ENCODE measurements around the gene DAZAP1. TPM values are rescaled to one million over a fixed set of nuclear protein-coding genes. Genes with fewer than 3 reads are reported as not detected.

The DAZAP1 gene
- total RNA-seq, 1 experiment from 2014 or later, result 246 TPM

DNA sequence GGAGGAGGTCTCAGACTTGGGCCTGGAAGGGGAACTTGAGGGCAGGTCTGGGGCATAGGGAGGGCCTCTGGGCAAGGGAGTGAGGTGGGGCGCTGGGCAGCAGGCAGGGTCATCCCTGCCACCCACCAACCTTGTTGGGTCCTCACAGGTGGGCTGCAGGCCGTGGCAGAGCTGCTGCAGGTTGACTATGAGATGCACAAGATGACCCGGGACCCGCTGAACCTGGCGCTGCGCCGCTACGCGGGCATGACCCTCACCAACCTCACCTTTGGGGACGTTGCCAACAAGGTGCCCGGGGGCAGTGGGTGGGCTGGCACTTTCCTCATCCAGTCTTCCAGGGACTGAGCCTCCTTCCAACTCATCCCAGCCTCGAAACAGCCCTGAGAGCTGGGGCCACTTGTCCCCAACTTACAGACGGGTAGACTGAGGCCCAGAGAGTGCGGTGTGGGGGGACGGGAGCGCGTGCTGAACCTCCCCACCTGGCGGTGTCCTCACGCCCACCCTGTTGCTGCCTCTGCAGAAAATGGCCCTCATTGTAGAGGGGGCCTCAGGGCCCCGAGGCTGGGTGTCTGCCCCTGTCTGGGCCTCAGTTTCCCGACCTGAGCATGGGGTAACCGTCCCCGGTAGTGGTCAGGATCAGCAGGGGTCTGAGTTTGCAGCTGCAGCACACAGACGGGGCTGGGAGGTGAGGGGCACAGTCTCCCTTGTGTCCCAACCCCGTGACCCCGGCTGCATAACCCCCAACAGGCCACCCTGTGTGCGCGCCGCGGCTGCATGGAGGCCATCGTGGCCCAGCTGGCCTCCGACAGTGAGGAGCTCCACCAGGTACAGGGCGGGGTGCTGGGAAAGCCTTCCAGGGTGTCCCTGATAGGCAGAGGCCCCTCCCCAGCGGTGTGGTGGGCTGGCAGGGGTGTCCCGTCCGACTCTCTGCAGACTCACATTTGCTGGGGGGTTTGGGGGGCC, 52.9 kb downstream of the DAZAP1 start:
- Mint-ChIP-seq H3K9me3 (ENCODE audit: unreplicated experiment) (no peaks in the 10 kb centered on the region), H3K27ac (ENCODE audit: low read depth, unreplicated experiment) (no peak overlapping the region), H3K4me3 (ENCODE audit: unreplicated experiment) (no peak overlapping the region), H3K36me3 (ENCODE audit: insufficient read depth, unreplicated experiment) (peaks cover 16% of the 10 kb centered on the region), H3K27me3 (ENCODE audit: insufficient read depth, unreplicated experiment) (no peaks in the 10 kb centered on the region), H3K4me1 (ENCODE audit: insufficient read depth, unreplicated experiment) (no peaks in the 10 kb centered on the region)
- intact Hi-C loops (cut with micrococcal nuclease), result no loop called here
- BruUV-seq (replicated peaks), result no TSS peak
- TF ChIP-seq, protein P1, sequence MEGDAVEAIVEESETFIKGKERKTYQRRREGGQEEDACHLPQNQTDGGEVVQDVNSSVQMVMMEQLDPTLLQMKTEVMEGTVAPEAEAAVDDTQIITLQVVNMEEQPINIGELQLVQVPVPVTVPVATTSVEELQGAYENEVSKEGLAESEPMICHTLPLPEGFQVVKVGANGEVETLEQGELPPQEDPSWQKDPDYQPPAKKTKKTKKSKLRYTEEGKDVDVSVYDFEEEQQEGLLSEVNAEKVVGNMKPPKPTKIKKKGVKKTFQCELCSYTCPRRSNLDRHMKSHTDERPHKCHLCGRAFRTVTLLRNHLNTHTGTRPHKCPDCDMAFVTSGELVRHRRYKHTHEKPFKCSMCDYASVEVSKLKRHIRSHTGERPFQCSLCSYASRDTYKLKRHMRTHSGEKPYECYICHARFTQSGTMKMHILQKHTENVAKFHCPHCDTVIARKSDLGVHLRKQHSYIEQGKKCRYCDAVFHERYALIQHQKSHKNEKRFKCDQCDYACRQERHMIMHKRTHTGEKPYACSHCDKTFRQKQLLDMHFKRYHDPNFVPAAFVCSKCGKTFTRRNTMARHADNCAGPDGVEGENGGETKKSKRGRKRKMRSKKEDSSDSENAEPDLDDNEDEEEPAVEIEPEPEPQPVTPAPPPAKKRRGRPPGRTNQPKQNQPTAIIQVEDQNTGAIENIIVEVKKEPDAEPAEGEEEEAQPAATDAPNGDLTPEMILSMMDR (IDR thresholded peaks at IDR 0.05; ENCODE audit: unreplicated experiment), result no peak
- DNase-seq (ENCODE audit: unreplicated experiment), result no peak
- ChIA-PET POLR2A (interaction anchor here (1.2 kb wide), 1 partner anchor 11 kb away, joined by 4 read pairs; no protein-coding TSS in a partner anchor), CTCF (interaction anchor here (0.6 to 1.0 kb wide), 2 partner anchors 15 to 24 kb away, joined by 4 to 6 read pairs; no protein-coding TSS in a partner anchor)

DNA sequence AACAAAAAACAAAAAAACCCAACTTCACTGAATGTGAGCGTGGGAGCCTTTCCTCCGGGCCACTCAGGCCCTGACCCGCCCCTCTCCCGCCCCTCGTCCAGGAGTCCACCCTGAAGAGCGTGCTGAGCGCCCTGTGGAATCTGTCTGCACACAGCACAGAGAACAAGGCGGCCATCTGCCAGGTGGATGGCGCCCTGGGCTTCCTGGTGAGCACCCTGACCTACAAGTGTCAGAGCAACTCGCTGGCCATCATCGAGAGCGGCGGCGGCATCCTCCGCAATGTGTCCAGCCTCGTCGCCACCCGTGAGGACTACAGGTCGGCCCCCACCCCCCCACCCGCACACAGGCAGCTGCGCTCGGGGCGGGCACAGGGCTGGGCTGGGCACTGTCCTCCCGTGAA, 54.5 kb downstream of the DAZAP1 start:
- no peaks in the 10 kb centered on the region for H3K9me3 Mint-ChIP-seq (ENCODE audit: unreplicated experiment)
- H3K4me3 Mint-ChIP-seq (ENCODE audit: unreplicated experiment), result no peak overlapping the region
- no peak for DNase-seq (ENCODE audit: unreplicated experiment)
- H3K4me1 Mint-ChIP-seq (ENCODE audit: insufficient read depth, unreplicated experiment), result no peaks in the 10 kb centered on the region
- TF ChIP-seq, protein P1 (IDR thresholded peaks at IDR 0.05; ENCODE audit: unreplicated experiment), result no peak
- intact Hi-C loops (cut with micrococcal nuclease), result no loop called here
- ChIA-PET CTCF (interaction anchor here (0.6 kb wide), 1 partner anchor 9 kb away, joined by 3 read pairs; no protein-coding TSS in a partner anchor), POLR2A (interaction anchor here (1.2 kb wide), 1 partner anchor 10 kb away, joined by 4 read pairs; no protein-coding TSS in a partner anchor)
- BruUV-seq (replicated peaks), result no TSS peak
- H3K27me3 Mint-ChIP-seq (ENCODE audit: insufficient read depth, unreplicated experiment), result no peaks in the 10 kb centered on the region
- H3K36me3 Mint-ChIP-seq (ENCODE audit: insufficient read depth, unreplicated experiment), result peaks cover 12% of the 10 kb centered on the region
- H3K27ac Mint-ChIP-seq (ENCODE audit: low read depth, unreplicated experiment), result no peak overlapping the region

DNA sequence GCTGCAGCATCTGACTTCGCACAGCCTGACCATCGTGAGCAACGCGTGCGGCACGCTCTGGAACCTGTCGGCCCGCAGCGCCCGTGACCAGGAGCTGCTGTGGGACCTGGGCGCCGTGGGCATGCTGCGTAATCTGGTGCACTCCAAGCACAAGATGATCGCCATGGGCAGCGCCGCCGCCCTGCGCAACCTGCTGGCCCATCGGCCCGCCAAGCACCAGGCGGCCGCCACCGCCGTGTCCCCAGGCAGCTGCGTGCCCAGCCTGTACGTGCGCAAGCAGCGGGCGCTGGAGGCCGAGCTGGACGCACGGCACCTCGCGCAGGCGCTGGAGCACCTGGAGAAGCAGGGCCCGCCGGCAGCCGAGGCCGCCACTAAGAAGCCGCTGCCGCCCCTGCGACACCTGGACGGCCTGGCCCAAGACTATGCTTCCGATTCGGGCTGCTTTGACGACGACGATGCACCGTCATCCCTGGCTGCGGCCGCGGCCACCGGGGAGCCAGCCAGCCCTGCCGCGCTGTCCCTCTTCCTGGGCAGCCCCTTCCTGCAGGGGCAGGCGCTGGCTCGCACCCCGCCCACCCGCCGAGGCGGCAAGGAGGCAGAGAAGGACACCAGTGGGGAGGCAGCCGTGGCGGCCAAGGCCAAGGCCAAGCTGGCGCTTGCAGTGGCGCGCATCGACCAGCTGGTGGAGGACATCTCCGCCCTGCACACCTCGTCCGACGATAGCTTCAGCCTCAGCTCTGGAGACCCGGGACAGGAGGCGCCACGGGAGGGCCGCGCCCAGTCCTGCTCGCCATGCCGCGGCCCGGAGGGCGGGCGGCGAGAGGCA, 58.0 kb downstream of the DAZAP1 start:
- Mint-ChIP-seq H3K9me3 (ENCODE audit: unreplicated experiment) (no peaks in the 10 kb centered on the region), H3K27ac (ENCODE audit: low read depth, unreplicated experiment) (no peak overlapping the region), H3K4me3 (ENCODE audit: unreplicated experiment) (no peak overlapping the region), H3K4me1 (ENCODE audit: insufficient read depth, unreplicated experiment) (no peaks in the 10 kb centered on the region), H3K27me3 (ENCODE audit: insufficient read depth, unreplicated experiment) (no peaks in the 10 kb centered on the region), H3K36me3 (ENCODE audit: insufficient read depth, unreplicated experiment) (peaks cover 12% of the 10 kb centered on the region)
- no TSS peak for BruUV-seq (replicated peaks)
- intact Hi-C loops (cut with micrococcal nuclease), result loop anchor here (2.0 kb wide), 1 partner anchor 47 kb away; the partner anchor contains the start of gene ADAMTSL5
- TF ChIP-seq, protein P1 (IDR thresholded peaks at IDR 0.05; ENCODE audit: unreplicated experiment), result peak; percentile 33
- DNase-seq (ENCODE audit: unreplicated experiment), result peak; percentile 55
- ChIA-PET CTCF (interaction anchor here (0.5 to 1.2 kb wide), 4 partner anchors 7 to 21 kb away, joined by 3 to 4 read pairs (median 3); no protein-coding TSS in a partner anchor), POLR2A (interaction anchor here (0.8 to 1.2 kb wide), 2 partner anchors 11 to 26 kb away, joined by 4 to 5 read pairs; no protein-coding TSS in a partner anchor)
